Keratinocyte (primary cell): ENCODE measurements around the gene AK8.

Source experiments
- EZH2 ChIP-seq: IDR thresholded peaks from one replicate; pipeline ENCODE4 v1.6.1; 2012; ENCODE audit warnings: inconsistent platforms, mild to moderate bottlenecking, low read length, moderate library complexity
- TF ChIP-seq, protein P1 (sequence below), 3 experiments: IDR thresholded peaks in 1 of 3; conservative IDR thresholded peaks in 1 of 3; optimal IDR thresholded peaks in 1 of 3; 2 replicates in 2 of 3; 3 replicates in 1 of 3; pipeline versions ENCODE3 to v1.5.1; 2011; ENCODE audit warnings: low read length in 3 of 3, mild to moderate bottlenecking in 3 of 3, moderate library complexity in 2 of 3, control low read depth in 1 of 3, inconsistent platforms in 1 of 3; ENCODE audit not compliant: insufficient read depth in 2 of 3; ENCODE audit errors: extremely low read depth in 1 of 3

DNA sequence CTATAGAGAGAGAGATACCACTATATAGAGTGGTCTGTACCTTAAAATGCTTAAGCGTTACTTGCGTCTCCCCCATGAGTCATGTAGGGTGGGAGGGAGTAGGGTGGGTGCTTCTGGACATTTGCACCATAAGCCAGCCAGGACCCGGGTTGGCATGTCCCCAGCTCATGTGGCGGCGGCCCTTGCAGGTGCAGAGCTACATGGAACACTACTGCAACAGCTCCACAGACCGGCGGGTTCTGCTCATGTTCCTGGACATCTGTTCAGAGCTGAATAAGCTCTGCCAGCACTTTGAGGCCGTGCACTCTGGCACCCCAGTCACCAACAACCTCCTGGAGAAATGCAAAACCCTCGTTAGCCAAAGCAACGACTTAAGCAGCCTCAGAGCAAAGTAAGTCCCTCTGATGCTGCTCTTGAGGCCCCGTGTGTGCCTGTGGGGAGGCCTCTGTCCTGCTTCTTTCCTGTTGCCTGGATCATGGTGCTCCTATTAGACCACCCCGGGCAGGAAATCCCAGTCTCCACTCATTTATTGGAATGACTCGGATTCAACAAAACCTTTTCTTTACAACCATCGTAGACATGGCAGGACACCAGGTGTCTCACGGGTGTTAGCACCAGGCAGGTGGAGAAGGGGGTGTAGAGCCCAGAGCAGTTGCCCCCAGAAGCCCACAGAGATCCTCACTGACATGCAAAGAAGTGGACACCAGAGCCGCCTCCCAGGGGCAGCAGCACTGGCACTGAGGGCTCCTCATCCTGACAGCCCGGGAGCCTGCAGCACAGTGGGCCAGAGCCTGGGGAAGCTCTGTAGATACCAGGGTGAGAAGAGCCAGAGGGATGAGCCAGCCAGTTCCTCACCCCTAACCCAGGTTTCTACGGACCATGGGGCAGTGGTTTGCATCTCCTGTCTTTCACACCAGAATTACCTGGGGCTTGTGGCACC, 9.4 kb upstream of the AK8 start:
- no peak for TF ChIP-seq EZH2
- TF ChIP-seq, protein P1, sequence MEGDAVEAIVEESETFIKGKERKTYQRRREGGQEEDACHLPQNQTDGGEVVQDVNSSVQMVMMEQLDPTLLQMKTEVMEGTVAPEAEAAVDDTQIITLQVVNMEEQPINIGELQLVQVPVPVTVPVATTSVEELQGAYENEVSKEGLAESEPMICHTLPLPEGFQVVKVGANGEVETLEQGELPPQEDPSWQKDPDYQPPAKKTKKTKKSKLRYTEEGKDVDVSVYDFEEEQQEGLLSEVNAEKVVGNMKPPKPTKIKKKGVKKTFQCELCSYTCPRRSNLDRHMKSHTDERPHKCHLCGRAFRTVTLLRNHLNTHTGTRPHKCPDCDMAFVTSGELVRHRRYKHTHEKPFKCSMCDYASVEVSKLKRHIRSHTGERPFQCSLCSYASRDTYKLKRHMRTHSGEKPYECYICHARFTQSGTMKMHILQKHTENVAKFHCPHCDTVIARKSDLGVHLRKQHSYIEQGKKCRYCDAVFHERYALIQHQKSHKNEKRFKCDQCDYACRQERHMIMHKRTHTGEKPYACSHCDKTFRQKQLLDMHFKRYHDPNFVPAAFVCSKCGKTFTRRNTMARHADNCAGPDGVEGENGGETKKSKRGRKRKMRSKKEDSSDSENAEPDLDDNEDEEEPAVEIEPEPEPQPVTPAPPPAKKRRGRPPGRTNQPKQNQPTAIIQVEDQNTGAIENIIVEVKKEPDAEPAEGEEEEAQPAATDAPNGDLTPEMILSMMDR (optimal IDR thresholded peaks at IDR 0.05 in 1 of 3, IDR thresholded peaks at IDR 0.05 in 1 of 3, conservative IDR thresholded peaks at IDR 0.05 in 1 of 3; ENCODE audit: extremely low read depth in 1 of 3, insufficient read depth in 2 of 3, low read length in 3 of 3) = no peak
